AG10803 (cell line): ENCODE data around the gene GPR4.
A peak's percentile ranks its signal among the peaks of the same experiment; 100 is the strongest.

ENCODE experiments used
- DNase-seq: peaks from one replicate; pipeline ENCODE4 v3.0.0; 2010; ENCODE audit warnings: low read depth
- H3K4me3 ChIP-seq: 2 replicates; pipeline ENCODE4 v1.5.1; 2011; ENCODE audit warnings: mild to moderate bottlenecking, low read length, control low read depth
- CTCF ChIP-seq: conservative IDR thresholded peaks from 2 replicates; pipeline ENCODE4 v1.5.1; 2011; ENCODE audit warnings: mild to moderate bottlenecking, low read length, control low read depth, inconsistent platforms

The GPR4 gene

DNA sequence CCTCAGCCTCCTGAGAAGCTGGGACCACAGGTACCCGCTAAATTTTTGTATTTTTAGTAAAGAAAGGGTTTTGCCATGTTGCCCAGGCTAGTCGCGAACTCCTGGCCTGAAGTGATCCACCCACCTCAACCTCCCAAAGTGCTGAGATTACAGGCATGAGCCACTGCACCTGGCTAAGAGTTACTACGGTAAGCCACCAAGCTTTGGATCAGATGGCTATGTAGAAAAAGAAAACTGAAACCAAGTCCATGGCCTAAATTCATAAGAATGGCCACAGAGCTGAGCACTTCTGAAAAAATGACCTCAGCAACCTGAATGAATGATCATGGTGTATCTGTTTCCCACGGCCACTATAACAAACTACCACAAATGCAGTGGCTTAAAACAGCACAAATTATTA, 26.8 kb downstream of the GPR4 start:
- DNase-seq, result no peak
- no peak for TF ChIP-seq CTCF
- no peak overlapping the region for H3K4me3 ChIP-seq

DNA sequence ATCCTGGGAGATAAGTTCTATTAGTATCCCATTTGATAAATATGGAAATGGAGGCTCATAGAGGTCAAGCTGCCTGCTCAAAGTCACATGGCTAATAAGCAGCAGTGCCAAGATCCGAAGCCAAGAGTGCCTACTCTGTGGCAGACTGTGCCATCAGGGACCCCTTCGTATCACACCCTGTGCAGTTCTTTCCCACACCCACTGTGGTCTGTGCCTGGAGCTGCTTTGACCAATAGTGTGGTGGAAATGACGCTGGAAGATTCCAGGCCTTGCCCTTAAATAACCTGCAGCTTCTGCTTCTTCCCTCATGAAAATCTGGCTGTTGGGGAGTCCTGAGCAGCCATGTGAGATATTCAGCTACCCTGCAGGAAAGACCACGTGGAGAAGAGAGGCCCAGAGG, 27.5 kb downstream of the GPR4 start:
- TF ChIP-seq CTCF, result no peak
- DNase-seq, result no peak
- H3K4me3 ChIP-seq, result no peak overlapping the region

GRCh38 chr19:45571457-45572220, 30.4 kb downstream of the GPR4 start:
- no peak for DNase-seq
- no peak for TF ChIP-seq CTCF
- no peak overlapping the region for H3K4me3 ChIP-seq

GRCh38 chr19:45569619-45570421, 32.2 kb downstream of the GPR4 start:
- H3K4me3 ChIP-seq, result no peak overlapping the region
- peak; percentile 80 for TF ChIP-seq CTCF
- peak; percentile 47 for DNase-seq

DNA sequence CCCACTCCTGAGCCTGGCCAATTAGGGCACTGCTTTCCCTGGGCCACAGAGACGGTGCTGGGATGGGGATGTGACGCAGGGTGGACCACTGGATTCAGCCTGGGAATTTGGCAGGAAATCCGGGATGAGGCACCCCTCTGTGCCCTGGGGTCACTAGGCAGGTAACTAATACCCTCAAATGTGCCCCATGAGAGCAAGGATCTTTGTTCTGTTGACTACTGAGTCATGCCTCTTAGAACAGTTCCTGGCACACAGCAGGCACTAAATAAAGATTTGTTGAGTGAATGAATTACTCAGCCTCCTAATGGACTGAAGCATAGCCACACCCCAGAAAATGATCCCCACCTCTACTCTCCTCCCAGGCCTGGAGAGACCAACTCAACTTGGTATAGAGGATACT, 33.3 kb downstream of the GPR4 start:
- no peak for TF ChIP-seq CTCF
- H3K4me3 ChIP-seq, result no peak overlapping the region
- peak; percentile 53 for DNase-seq

DNA sequence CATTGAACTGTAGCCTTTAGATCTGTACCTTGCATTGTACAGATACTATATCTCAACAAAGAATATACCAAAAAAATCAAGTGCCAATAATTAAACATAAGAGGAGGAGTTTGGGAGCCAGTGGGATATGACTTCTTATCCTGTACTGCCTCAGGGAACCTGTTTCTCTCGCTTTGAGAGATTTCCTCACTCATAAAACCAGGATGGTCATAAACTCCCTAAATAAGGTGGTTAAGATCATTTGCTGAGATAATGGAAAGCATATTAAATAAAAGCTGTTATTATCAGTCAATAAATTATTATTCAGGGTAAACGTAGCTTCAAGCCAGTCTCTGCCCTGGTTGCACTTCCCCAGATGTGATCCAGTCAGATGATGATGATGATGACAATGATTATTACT, 34.4 kb downstream of the GPR4 start:
- TF ChIP-seq CTCF, result no peak
- no peak for DNase-seq
- H3K4me3 ChIP-seq, result no peak overlapping the region

DNA sequence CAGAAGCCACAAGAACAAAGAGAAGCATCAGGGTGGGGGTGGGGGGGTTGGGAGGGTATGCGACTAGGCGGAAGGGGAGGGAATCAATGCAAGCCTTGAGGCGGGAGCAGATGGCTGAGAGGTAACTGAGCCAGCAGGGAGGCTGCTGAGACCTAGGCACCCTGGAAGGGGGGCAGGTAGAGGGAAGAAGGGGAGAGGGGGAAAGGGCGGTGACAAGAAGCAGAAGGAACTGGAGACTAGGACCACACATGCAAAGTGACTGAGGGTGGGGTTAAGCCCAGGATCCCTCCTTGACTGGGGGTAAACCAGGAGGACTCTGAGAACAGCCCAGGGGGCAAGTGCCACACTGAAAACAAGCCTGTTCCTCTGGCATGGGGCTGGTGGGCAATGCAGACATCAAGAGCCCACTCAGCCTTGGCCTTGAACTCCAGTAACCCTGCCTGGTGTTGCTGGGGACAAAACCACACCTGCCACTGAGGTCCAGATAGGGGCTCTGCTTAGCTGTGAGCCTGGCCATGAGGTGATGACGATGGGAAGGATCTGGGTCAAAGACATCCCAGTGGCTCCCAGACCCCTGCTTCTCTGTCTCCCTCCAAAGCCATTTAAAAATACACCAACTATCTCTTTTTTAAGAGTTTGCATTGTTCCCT, 37.8 kb downstream of the GPR4 start:
- DNase-seq, result no peak
- TF ChIP-seq CTCF, result no peak
- H3K4me3 ChIP-seq, result no peak overlapping the region
